ENCODE results near the gene LIPG.

DNA sequence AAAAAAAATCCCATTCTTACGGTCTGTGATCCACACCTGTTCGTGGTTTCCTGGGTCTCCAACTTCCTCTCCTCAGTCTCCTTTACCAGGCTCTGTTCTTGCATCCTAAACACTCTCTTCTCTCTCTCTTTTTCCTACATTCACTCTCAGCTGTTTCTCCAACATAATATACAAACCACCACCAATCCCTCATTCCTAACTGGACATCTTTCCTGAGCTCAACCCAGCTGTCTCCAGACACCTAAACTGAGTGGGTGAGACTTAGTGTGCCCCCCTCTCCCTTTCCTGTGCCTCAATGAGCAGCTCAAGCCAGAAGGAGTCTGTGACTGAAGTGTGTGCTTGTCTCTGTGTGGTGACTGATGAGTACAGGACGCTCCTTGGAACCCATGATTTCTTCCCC is 59.4 kb downstream of the LIPG start:
- TF ChIP-seq, protein P1, sequence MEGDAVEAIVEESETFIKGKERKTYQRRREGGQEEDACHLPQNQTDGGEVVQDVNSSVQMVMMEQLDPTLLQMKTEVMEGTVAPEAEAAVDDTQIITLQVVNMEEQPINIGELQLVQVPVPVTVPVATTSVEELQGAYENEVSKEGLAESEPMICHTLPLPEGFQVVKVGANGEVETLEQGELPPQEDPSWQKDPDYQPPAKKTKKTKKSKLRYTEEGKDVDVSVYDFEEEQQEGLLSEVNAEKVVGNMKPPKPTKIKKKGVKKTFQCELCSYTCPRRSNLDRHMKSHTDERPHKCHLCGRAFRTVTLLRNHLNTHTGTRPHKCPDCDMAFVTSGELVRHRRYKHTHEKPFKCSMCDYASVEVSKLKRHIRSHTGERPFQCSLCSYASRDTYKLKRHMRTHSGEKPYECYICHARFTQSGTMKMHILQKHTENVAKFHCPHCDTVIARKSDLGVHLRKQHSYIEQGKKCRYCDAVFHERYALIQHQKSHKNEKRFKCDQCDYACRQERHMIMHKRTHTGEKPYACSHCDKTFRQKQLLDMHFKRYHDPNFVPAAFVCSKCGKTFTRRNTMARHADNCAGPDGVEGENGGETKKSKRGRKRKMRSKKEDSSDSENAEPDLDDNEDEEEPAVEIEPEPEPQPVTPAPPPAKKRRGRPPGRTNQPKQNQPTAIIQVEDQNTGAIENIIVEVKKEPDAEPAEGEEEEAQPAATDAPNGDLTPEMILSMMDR (IDR thresholded peaks at IDR 0.05 in 8 of 11, conservative IDR thresholded peaks at IDR 0.05 in 3 of 11) = no peak
- no peak for TF ChIP-seq POLR2A (IDR thresholded peaks at IDR 0.05)
